PC-9 (cell line): ENCODE measurements around the gene GGACT. TPM values are rescaled to one million over a fixed set of nuclear protein-coding genes. Genes with fewer than 3 reads are reported as not detected.
"Not testable (repeated sequence)": the region's sequence is repeated elsewhere in the genome, so short reads cannot be mapped to it uniquely, and the experiment has no call there.

Experiments used
- BruUV-seq: library from RNA; stranded (reverse); fragments of 400-500 nt; replicated peaks from 2 replicates; lab custom pipeline; 2021; lab: Mats Ljungman, UMichigan
- CTCF ChIA-PET: fragments of 300-600 bp; sonication (Branson Sonifier 250); formaldehyde crosslinking; loops from one replicate; lab custom pipeline; 2022; ENCODE audit warnings: antibody characterized with exemption; lab: Charles Lee
- POLR2A ChIA-PET: fragments of 300-600 bp; sonication (Branson Sonifier 250); formaldehyde crosslinking; loops from one replicate; lab custom pipeline; 2022; ENCODE audit warnings: antibody characterized with exemption; ENCODE audit not compliant: unreplicated experiment; lab: Charles Lee
- DNase-seq, 2 experiments: peaks; one replicate each; pipeline versions ENCODE4 v3.0.0 to v3.0.0-alpha.2; 2015 to 2022; ENCODE audit warnings: mixed read lengths in 1 of 2
- H2AFZ ChIP-seq: fragments of 200-600 bp; sonication (generic); 2 replicates; pipeline ENCODE4 v1.8.1; 2017; ENCODE audit warnings: antibody characterized with exemption
- H3F3A ChIP-seq: fragments of 200-600 bp; sonication (generic); 2 replicates; pipeline ENCODE4 v1.8.1; 2017; ENCODE audit warnings: antibody characterized with exemption, mild to moderate bottlenecking, low read depth; ENCODE audit not compliant: insufficient read depth
- H3K27ac ChIP-seq: fragments of 200-600 bp; sonication (generic); 2 replicates; pipeline ENCODE4 v1.6.1; 2016; ENCODE audit warnings: mixed run types
- H3K27me3 ChIP-seq: fragments of 200-600 bp; sonication (generic); 2 replicates; pipeline ENCODE4 v1.6.1; 2016; ENCODE audit warnings: low read depth, mixed run types; ENCODE audit not compliant: insufficient read depth
- H3K36me3 ChIP-seq: fragments of 200-600 bp; sonication (generic); 2 replicates; pipeline ENCODE4 v1.6.1; 2016; ENCODE audit warnings: low read depth, mixed run types
- H3K4me1 ChIP-seq: fragments of 200-600 bp; sonication (generic); replicated peaks from 2 replicates; pipeline ENCODE4 v1.6.1; 2016; ENCODE audit warnings: mixed run types; ENCODE audit not compliant: insufficient read depth
- H3K4me2 ChIP-seq: fragments of 200-600 bp; sonication (generic); 2 replicates; pipeline ENCODE4 v1.6.1; 2017; ENCODE audit warnings: mixed run types
- H3K4me3 ChIP-seq: fragments of 200-600 bp; sonication (generic); 2 replicates; pipeline ENCODE4 v1.6.1; 2016; ENCODE audit warnings: mixed run types
- H3K79me2 ChIP-seq: fragments of 200-600 bp; sonication (generic); 2 replicates; pipeline ENCODE4 v1.6.1; 2017; ENCODE audit warnings: low read depth, mixed run types
- H3K9me2 ChIP-seq: fragments of 200-600 bp; sonication (generic); 2 replicates; pipeline ENCODE4 v1.8.1; 2017; ENCODE audit warnings: mild to moderate bottlenecking; ENCODE audit not compliant: insufficient read depth
- H3K9me3 ChIP-seq: fragments of 200-600 bp; sonication (generic); 2 replicates; pipeline ENCODE4 v1.8.1; 2016; ENCODE audit warnings: low read depth; ENCODE audit not compliant: insufficient read depth
- H4K20me1 ChIP-seq: fragments of 200-600 bp; sonication (generic); 2 replicates; pipeline ENCODE4 v1.8.1; 2017; ENCODE audit not compliant: insufficient read depth
- EZH2 ChIP-seq: fragments of 200-600 bp; sonication (generic); IDR thresholded peaks from 2 replicates; pipeline ENCODE4 v1.8.0; 2017; ENCODE audit warnings: antibody characterized with exemption, low read depth
- intact Hi-C: fragments of 100-400 bp; cut with micrococcal nuclease; formaldehyde crosslinking; loops from one replicate; pipeline ENCODE4 v1.10.0; 2022; ENCODE audit not compliant: unreplicated experiment
- total RNA-seq: library from RNA; stranded (reverse); gene quantifications from 2 replicates; pipeline ENCODE4 v1.2.3, GENCODE V29; 2021
- TF ChIP-seq, protein P1 (sequence below): fragments of 200-600 bp; sonication (generic); conservative IDR thresholded peaks from 2 replicates; pipeline ENCODE4 v1.6.1; 2017; ENCODE audit warnings: mixed run types, antibody characterized with exemption, mild to moderate bottlenecking, moderate library complexity

GGACT gene
- total RNA-seq, 1 experiment from 2014 or later = 4.9 TPM

DNA sequence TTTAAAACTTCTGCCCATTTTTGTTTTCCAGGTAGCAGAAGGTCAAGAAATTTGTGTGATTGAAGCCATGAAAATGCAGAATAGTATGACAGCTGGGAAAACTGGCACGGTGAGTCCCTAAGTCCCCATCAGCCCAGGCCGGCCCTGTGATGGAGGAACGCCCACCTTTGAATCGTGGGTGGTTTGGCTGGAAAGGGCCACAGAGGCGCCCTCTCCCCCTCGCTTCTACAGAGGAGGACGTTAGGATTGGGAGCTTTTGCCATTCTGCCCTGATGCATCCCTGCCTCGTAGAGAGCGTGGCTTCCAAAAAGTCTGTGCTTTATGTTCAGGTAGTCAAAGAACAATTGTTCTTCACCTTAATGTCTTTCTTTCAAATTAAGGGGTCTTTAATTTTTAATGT is 60.9 kb downstream of the GGACT start:
- CTCF ChIA-PET = no interaction called here

GRCh38 chr13:100526318-100527000 is 62.1 kb downstream of the GGACT start:
- DNase-seq = no peak
- CTCF ChIA-PET = no interaction called here
- H3K4me1 ChIP-seq = no peaks in the 10 kb centered on the region
- BruUV-seq = no TSS peak
- H3K4me3 ChIP-seq = no peak overlapping the region
- H3K9me2 ChIP-seq = no peaks in the 10 kb centered on the region
- intact Hi-C loops = no loop called here
- no peak overlapping the region for H3K27ac ChIP-seq
- no peaks in the 10 kb centered on the region for H3K9me3 ChIP-seq
- H3K36me3 ChIP-seq = 0 out of 2 replicates have a peak, but pooled peaks cover 4% of the 10 kb centered on the region
- no peaks in the 10 kb centered on the region for H4K20me1 ChIP-seq
- TF ChIP-seq EZH2 = no peak
- TF ChIP-seq, protein P1, sequence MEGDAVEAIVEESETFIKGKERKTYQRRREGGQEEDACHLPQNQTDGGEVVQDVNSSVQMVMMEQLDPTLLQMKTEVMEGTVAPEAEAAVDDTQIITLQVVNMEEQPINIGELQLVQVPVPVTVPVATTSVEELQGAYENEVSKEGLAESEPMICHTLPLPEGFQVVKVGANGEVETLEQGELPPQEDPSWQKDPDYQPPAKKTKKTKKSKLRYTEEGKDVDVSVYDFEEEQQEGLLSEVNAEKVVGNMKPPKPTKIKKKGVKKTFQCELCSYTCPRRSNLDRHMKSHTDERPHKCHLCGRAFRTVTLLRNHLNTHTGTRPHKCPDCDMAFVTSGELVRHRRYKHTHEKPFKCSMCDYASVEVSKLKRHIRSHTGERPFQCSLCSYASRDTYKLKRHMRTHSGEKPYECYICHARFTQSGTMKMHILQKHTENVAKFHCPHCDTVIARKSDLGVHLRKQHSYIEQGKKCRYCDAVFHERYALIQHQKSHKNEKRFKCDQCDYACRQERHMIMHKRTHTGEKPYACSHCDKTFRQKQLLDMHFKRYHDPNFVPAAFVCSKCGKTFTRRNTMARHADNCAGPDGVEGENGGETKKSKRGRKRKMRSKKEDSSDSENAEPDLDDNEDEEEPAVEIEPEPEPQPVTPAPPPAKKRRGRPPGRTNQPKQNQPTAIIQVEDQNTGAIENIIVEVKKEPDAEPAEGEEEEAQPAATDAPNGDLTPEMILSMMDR = no peak
- H2AFZ ChIP-seq = no peak overlapping the region
- H3K79me2 ChIP-seq = no peaks in the 10 kb centered on the region
- H3K27me3 ChIP-seq = no peaks in the 10 kb centered on the region
- POLR2A ChIA-PET = no interaction called here
- H3F3A ChIP-seq = no peaks in the 10 kb centered on the region
- no peak overlapping the region for H3K4me2 ChIP-seq

More for the DNA sequence above, 60.9 kb downstream of the GGACT start:
- TF ChIP-seq, protein P1 = no peak
- no peak for TF ChIP-seq EZH2
- Histone ChIP-seq H3K4me2 (no peak overlapping the region), H4K20me1 (no peaks in the 10 kb centered on the region), H3F3A (no peaks in the 10 kb centered on the region), H3K9me2 (no peaks in the 10 kb centered on the region), H3K4me3 (no peak overlapping the region), H3K27me3 (no peaks in the 10 kb centered on the region), H3K9me3 (no peaks in the 10 kb centered on the region), H3K4me1 (no peaks in the 10 kb centered on the region), H3K79me2 (no peaks in the 10 kb centered on the region), H3K27ac (no peak overlapping the region), H2AFZ (no peak overlapping the region), H3K36me3 (0 out of 2 replicates have a peak, but pooled peaks cover 4% of the 10 kb centered on the region)
- no peak for DNase-seq
- POLR2A ChIA-PET = no interaction called here
- no TSS peak for BruUV-seq
- intact Hi-C loops = no loop called here

- ChIA-PET CTCF (no interaction called here), POLR2A (no interaction called here)
- BruUV-seq = no TSS peak
- no peaks in the 10 kb centered on the region for H3F3A ChIP-seq
- H3K4me2 ChIP-seq = no peak overlapping the region
- no peaks in the 10 kb centered on the region for H3K9me2 ChIP-seq
- no peaks in the 10 kb centered on the region for H3K27me3 ChIP-seq
- no peak for TF ChIP-seq EZH2
- TF ChIP-seq, protein P1 = no peak
- H4K20me1 ChIP-seq = no peaks in the 10 kb centered on the region
- H3K79me2 ChIP-seq = no peaks in the 10 kb centered on the region
- no peak for DNase-seq
- intact Hi-C loops = no loop called here
- H3K4me3 ChIP-seq = no peak overlapping the region
- H2AFZ ChIP-seq = no peak overlapping the region
- 0 out of 2 replicates have a peak, but pooled peaks cover 4% of the 10 kb centered on the region for H3K36me3 ChIP-seq
- no peak overlapping the region for H3K27ac ChIP-seq
- H3K4me1 ChIP-seq = no peaks in the 10 kb centered on the region
- H3K9me3 ChIP-seq = no peaks in the 10 kb centered on the region
Measured at GRCh38 chr13:100525453-100526317, 62.9 kb downstream of the GGACT start.

DNA sequence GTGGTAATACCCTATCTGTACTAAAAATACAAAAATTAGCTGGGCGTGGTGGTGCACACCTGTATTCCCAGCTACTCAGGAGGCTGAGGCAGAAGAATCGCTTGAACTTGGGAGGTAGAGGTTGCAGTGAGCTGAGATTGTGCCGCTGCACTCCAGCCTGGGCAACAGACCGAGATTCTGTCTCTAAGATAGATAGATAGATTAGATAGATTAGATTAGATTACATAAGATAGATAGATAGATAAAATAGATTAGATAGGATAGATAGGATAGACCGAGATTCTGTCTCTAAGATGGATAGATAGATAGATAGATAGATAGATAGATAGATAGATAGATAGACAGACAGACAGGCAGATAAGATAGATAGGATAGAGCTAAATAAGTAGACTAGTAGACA is 63.9 kb downstream of the GGACT start:
- intact Hi-C loops, H3K79me2 ChIP-seq, BruUV-seq, H4K20me1 ChIP-seq, H3K27ac ChIP-seq, H3K4me2 ChIP-seq, H3K36me3 ChIP-seq, H2AFZ ChIP-seq, POLR2A ChIA-PET, H3K4me3 ChIP-seq, DNase-seq, H3K27me3 ChIP-seq, H3K9me2 ChIP-seq, H3K9me3 ChIP-seq, H3F3A ChIP-seq, H3K4me1 ChIP-seq: not testable (repeated sequence)
- CTCF ChIA-PET = interaction anchor here (0.6 to 0.7 kb wide), 2 partner anchors 20 to 296 kb away, joined by 5 to 11 read pairs; no protein-coding TSS in a partner anchor
